CD4-positive, alpha-beta T cell treated with Interleukin-15 for 1 hour (primary cell): ENCODE data around the gene C1orf35.

Experiments
- DNase-seq: peaks from one replicate; pipeline ENCODE4 v3.0.0-alpha.2; 2020

The C1orf35 gene

DNA sequence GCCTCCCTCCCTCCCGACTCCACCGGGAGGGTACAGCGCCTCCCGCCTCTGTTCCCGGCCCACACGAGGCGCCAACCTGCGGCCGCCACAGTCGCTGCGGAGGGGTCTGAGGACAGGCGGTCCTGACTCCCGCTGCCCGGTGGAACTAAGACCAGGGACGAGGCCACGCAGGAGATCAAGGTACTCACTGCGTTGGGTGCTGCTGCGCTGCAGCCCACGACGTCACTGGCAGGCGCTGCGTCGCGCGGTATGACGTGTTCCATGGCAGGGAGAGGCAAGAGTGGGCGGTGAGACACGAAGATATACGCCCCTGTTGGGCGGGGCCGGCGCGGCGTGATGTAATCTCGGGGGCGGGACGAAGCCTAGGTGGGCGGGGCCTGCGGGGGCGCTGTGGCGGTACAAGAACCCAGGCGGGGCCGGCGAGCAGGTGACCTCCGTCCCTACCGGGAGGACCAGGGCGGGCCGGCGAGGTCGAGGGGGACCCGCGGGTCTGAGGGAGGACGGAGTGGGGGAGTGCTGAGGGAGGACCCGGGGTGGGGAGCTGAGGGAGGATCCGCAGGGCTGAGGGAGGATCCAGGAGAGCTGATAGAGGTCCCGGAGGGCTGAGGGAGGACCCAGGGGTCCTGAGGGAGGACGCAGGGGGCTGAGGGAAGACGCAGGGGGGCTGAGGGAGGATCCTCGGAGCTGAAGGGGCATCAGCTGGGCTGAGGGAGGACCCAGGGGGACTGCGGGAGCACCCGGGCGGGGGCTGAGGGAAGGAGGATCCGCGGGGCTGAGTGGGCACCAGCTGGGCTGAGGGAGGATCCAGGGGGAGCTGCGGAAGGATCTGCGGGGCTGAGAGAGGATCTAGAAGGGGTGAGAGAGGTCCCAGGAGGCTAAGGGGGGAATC is 6.2 kb upstream of the C1orf35 start, which contains the start of gene MRPL55:
TSS of gene MRPL55 (minus strand) at position 227 of the 889 bp plus-strand sequence. CDS start 1,039 bp downstream, outside the sequence.
- DNase-seq: peak; percentile 97

DNA sequence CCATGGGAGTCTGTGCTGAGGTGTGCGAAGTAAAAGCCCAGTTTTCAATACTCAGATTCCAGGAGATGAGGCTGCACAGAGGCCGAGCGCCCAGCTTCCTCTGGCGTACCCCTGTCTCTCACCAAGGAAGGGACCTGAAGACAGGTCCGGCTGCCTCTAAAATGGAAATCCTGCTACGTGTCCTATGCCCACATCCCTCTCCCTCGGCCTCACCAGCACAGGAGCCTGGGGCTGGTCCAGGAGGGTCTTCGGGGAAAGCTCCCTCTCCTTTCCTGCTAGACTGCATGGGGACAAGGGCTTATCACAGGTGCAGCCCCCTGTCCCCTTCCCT is 5.6 kb upstream of the C1orf35 start:
- no peak for DNase-seq

DNA sequence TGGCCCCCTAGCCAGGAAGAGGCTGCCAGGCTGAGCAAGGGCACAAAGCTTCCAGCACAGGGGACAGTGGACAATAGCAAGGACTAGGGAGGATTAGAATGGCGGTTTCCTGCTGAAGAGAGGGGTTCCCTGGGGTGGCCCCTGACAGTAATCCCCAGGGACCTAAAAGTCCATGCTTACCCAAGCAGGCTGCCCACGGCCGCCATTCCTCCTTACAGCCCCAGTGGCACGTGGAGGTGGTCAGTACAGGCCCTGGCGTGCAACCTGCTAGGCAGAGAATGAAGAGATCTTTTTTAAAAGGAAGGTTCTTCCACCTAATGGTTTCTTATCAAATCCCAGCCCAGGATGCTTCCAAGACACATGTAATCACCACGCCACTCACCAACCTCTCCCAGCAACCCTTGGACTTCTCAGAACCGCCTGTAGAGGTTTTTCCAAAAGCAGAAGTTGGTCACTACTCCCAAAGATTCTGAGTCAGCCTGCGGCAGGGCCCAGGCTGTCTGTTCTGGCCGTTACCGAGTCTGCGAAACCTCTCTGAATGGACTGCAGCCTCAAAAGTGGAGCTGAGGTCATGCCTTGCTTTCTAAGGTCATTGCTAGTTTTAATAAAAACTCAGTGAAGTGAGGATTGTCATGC is 5.0 kb upstream of the C1orf35 start:
- no peak for DNase-seq

DNA sequence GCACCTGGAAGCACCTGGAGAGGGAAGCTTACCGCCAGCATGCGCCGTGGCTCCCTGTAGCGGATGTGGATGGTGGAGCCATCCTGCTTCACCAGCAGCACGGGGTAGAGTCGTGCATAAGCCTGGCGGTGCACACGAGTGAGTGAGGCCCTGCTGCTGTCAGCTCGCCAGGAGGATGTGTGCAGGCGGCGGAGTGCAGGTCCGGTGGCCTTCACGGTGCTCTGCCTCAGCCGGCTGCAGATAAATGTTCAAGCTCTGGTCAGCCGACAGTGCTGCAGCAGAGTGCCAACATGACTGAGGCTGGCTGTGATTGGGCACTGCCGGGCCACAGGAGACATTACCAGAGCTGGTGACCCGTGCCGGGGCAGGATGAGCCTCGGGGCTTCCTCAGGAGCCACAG is 4.5 kb upstream of the C1orf35 start:
- DNase-seq: no peak

DNA sequence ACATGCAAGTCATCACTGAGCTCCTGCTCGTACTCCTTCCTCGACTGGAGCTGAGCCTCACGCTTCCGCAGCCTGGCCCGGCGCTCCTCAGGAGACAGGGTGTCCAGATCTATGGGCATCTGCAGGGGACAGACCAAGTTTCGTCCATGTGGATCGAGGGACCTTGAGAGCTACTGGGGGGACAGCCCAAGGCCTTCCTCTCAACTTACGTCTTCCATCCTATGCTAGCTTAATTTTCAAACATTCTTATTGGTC is 3.6 kb upstream of the C1orf35 start:
- DNase-seq: no peak

DNA sequence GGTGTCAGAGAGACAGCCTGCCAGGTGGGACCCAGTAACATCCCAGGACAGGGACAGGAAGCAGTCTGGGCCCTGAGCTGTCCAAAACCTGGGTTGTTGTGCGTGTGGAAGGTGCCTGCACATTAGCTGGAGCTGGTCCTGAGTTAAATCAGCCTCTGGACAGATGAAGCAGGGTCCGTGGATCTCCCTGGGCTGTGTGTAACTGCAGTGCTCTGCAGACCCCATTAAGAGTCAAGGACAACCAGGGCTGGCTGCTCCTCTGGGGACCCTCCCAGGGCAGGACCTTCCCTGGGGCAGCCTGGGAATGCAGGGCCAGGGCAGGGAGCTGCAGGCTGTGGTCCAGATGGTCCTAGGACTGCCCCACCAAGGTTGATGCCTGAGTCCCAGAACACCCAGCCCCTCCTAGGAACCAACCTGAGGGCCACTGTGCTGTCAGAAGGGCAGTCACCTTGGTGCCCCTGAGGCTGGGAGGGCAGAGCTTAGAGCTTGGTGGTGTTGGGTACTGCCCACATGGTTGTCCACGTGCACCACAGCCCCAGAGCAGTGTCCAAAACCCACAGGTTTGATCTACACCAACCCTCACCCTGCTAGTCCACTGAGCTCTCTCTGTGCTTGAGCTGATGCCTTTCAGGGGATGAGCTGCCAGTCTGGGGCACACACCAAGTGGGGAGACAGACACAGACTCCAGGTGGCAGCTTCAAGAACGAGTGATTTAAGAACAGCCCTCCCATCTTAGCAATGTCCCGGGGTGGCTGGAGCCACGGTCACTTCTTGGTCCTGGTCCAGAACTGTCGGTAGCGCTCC is 3.1 kb upstream of the C1orf35 start:
- DNase-seq: no peak

DNA sequence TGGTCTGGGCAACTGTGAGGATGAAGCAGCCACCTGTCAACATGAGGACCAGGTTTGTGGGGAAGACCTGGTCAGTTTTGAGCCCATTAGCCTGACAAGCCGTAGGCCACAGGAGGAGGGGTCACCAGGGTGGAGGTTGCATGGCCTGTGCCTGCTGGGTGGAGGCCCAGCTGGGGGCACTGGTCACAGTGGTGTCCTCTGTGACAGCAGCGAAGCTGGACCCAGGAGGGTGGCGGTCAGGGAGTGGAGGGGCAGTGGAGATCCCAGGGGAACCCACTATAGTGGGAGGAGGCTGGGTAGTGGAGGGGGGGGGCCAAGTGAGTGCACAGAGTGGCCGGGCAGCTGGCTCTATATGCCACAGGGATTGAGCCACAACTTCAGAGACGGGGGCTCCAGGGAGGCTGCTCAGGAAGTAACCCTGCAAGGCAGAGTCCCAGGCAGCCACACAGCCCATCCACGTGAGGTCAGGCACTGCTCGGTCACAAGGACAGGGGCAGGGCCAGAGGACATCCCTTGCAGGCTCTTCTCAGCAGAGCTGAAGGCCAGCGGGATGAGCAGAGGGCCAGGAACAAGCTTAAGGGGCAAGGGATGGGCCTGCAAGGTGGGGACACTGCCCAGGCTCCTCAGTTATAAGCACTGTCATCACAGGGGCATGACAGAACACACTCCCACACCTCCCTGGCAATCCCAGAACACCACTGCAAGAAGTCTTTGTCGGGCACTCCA is 2.3 kb upstream of the C1orf35 start:
- peak; percentile 16 for DNase-seq

DNA sequence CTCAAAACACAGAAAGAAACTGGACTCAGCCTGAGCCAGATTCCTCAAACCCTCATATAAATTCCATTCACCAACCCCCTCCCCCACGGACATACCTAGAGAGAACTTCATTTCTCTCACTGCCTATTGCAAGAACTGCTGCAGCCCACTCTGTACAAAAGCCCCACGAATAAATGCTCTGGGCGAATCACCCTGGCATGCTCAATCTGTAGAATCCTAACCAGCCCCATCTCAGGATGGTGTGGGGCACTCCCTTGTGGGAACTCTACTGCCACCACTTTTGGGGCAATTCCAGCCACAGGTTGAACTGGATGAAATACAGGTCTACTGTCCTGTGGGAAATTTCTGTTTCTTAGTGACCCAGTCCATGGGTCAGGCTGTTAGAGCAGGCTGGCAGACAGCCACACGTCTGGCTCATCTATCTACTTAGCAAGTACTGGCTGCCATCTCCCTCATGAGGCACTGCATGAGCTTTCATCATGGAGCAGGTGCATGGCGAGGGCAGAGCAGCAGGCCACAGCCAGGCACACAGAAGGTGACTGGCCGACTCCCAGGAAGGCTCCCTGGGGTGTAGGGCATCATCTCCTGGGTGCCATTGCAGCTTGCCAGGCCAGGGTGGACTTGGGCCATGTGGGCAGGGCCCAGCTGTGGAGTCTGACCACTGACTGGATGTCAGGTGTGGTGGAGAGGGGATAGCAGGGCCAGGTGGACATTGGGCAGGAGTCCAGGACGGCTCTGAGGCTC is 1.6 kb upstream of the C1orf35 start:
- DNase-seq: peak; percentile 15

DNA sequence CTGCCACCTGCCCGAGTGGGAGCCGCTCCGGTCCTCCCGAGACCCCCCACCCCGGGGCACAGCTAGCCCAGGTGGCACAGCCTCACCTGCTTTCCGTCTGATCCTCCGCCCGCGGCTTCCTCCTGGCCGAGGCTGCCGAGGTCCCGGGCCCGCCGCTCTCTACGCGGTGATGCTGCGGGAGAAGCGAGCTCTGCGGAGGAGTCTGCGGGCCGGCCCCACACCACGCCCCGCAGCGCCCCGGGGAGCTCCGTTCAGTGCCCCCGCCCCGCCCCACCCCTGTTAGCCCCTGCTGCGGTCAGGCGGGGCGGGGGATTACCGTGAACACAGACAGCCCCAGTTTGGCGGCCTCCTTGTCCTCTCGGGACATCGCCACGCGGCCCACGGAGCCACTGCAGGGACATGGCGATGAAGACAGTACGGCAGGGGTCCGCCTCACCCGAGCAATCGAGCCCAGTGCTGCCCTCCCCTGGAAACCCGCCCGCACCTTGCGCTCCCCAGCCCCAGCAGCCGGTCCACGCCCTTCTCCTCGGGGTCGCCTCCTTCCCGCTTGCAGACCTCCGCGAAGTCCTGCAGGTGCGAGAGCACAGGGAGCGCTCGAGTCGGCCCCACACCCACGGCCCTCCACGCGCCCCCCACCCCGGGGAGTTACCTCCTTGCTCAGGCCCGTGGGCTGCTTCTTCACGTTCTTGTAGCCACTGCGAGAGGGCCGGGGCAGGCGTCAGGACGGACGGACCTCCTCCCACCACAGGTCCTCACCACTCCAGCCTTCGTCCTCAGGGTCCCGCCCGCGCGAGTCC is 933 bp downstream of the C1orf35 start:
- DNase-seq: peak; percentile 65

DNA sequence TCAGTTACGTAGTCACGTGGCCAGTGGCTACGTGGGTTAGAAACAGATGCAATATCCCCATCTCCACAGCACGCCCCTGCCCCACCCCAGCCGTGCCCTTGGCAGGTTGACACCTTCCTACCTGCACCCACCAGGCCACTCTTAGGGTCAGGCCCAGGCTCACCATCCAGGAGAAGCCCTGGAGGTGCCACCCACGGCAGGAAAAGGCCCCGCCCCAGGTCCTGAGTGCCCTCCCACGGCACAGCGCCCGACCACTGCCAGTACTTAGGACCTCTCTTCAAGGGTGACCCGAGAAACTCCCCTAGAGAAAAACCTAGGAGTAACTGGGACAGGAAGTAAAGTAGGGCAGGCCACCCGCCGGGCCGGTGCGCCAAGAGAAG is 1.5 kb downstream of the C1orf35 start:
- peak; percentile 17 for DNase-seq

DNA sequence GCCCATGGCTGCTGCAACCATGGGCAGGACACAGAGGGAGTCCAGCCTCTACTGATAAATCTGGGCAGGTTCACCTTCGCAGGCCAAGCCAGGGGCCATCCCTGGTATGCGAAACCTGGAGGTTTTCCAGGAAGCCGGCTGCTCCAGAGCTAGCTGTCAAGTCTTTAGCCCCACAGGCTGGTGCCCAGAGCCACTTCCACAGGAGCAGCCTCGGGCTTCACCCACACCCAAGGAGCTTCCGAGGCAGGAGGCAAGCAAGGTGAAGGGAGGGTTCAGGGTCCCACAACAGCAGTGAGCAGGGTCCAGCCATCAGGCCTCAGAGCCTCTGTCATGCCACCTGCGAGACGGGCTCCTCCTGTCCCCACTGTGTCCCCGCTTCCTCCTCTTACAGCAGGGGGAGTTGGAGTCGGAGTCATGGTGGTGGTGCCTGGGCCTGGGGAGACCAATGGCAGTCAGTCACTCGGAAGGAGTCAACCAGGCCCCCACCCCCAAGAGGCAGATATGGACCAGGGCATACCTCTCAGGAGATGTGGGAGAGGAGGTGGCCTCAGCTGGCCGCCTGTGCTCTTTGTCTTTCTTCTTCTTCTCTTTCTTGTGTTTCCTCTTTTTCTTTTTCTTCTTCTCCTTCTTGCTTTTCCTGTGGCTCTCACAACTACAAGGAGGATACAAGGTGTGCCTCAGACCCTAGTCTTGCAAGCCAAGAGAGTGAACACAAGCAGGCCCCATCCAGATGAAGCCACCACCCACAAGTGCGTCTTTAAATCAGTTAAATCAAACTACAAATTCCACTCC is 2.1 kb downstream of the C1orf35 start:
- peak; percentile 16 for DNase-seq

DNA sequence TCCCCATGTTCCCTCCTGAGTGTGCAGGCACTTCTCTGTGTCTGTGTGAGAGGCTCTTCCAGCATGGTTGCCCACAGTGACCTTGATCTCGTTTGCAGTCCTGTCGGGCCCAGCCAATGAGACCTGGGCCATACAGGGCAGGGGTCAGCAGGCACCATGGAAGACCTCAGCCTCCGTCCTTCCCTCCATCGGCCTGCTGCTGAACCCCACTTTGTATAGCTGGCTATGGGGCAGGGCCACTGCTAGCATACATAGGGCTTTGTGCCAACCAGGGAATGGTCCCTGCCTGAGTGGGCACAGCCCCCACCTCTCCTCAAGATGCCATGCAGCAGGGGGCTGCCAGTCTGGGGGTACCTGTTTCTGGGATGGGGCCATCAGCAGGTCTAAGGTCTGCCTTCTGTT is 3.8 kb downstream of the C1orf35 start:
- DNase-seq: peak; percentile 11

DNA sequence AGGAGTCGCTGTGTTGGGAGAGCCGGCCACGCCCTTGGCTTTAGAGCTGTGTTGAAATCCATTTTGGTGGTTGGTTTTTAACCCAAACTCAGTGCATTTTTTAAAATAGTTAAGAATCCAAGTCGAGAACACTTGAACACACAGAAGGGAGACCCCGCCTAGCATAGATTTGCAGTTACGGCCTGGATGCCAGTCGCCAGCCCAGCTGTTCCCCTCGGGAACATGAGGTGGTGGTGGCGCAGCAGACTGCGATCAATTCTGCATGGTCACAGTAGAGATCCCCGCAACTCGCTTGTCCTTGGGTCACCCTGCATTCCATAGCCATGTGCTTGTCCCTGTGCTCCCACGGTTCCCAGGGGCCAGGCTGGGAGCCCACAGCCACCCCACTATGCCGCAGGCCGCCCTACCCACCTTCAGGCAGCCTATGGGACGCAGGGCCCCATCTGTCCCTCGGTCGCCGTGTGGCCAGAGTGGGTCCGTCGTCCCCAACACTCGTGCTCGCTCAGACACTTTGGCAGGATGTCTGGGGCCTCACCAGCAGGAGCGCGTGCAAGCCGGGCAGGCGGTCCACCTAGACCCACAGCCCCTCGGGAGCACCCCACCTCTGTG is 4.7 kb downstream of the C1orf35 start:
- peak; percentile 6 for DNase-seq

DNA sequence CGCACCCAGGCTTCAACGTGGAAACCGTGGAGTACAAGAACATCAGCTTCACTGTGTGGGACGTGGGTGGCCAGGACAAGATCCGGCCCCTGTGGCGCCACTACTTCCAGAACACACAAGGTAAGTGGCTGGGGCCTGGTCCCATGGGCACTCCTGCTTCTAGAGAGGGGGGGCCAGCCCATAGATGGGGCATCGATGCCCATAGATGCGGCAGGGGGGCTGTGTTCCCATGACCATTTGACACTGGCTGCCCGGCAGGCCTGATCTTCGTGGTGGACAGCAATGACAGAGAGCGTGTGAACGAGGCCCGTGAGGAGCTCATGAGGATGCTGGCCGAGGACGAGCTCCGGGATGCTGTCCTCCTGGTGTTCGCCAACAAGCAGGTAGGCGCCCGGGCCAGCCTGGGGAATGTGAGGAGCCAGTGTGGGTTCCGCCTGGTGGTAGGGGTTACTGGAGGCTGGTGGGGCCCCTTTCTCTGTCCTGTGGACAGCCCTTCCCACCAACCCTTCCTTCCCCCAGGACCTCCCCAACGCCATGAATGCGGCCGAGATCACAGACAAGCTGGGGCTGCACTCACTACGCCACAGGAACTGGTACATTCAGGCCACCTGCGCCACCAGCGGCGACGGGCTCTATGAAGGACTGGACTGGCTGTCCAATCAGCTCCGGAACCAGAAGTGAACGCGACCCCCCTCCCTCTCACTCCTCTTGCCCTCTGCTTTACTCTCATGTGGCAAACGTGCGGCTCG is 5.6 kb downstream of the C1orf35 start:
- peak; percentile 15 for DNase-seq

DNA sequence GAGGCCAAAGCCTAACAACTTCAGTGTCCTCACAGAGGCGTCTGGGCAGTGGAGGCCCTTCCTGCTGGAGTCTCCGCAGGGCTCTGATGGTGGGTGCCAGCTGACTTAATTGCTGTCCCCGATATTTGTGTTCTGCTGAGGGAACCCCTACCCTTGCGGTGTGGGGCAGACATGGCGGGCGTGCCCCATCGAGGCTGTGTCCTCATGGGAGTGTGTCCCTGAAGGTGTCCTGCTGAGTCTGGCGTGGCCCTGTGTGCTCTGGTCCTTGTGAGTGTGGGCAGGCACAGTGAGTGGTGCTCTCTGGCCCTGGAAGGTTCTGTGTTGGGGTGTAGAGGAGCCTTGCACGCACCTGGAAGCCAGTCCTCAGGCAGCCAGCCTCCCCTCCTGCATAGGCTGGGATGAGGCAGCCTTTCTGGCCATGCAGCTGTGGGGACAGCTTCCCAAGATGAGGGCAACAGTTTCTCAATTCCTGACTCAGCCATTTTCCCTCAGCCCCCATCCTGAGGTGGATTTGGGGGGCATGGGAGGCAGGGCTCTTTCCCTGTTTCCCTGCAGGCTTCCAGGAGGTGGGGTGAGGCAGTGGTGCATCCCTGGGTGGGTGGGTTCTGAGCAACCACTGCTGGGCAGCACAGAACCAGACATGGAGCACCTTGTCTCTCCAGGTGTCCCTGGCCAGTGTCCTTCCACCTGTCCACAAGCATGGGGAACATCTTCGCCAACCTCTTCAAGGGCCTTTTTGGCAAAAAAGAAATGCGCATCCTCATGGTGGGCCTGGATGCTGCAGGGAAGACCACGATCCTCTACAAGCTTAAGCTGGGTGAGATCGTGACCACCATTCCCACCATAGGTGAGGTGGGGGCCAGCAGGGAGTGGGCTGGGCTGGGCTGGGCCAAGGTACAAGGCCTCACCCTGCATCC is 6.5 kb downstream of the C1orf35 start:
- peak; percentile 12 for DNase-seq

DNA sequence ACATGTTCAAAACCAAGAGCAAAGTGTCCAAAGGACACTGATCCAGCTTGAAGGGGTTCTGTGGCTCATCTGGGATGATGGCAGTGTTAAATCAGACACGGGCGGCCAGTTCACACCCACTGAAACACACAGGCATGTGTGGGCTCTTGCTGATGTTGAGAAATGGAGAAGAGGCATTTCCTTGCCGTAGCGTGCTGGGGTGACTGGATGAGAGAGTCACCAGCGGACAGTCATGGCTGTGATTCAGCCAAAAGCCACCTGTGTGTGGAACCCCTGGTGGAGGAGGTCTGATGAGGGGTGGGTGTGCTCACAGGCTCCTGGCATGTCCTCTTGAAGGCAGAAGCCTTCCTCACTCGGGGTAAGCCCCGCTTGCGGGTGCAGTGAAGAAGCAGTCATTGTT is 7.2 kb downstream of the C1orf35 start:
- peak; percentile 15 for DNase-seq

DNA sequence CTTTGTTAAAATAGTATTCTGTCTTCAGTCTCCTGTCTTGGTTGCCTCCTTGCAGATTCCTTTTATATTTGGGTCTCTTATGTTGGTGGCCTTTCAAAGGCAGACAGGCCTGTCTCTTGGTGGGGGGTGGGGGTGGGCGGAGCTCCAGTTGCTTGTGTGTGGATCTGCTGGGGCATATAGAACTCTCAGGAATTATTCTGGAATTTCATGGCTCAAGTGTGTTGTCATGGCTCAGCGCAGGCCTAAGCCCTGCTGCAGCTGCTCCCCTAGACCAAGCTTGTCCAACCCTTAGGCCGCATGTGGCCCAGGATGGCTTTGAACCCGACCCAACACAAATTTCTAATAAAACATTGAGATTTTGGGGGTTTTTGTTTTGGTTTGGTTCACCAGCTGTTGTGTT is 8.0 kb downstream of the C1orf35 start:
- DNase-seq: no peak

DNA sequence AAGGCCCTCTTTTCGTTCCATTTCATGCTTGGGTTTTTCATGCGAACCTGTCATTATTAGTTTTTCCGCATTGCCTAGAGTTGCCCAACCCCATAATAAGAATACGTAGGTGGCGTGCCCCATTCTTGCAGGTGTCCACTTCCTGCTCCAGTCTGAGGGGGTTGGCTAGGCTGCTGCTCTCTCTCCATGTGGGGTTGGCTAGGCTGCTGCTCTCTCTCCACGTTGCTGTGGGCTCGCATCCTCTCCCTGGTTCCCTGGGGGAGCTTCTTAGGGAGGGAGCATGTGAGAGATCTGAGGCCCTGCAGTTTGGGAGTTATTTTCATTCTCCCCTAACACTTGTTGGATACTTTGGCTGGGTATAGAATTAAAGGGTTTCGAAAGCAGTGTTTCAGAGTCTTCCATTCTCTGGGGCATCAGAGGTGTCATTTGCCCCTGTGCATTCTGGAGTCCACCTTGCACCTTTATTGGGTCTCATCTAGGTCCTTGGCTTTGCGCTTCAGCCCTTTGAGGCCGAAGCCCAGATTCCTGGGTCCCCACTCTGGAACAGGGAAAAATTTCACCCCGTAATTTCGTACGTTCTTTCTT is 8.6 kb downstream of the C1orf35 start:
- peak; percentile 12 for DNase-seq
